ENCODE data around the gene POLA2. TPM values are rescaled to one million over a fixed set of nuclear protein-coding genes. Genes with fewer than 3 reads are reported as not detected.
"Not testable (repeated sequence)": the region's sequence is repeated elsewhere in the genome, so short reads cannot be mapped to it uniquely, and the experiment has no call there.

Gene POLA2
- total and polyA plus RNA-seq, 2 donors (not counting 3 experiments of a cell fraction or from before 2014, with no cell fraction given) = 24.0 to 30.0 TPM

DNA sequence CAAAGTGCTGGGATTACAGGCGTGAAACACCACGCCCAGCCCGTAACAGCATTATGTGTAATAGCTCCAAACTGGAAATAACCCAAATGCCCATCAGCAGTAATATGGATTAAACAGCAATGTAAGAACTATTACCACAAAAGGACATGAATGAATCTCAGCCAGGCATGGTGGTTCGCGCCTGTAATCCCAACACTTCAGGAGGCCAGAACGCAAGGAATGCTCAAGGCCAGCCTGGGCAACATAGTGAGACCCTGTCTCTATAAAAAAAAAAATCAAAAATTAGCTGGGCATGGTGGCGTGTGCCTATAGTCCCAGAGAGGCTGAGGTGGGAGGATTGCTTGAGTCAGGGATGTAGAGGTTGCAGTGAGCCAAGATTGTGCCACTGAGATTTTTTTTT, 68.8 kb downstream of the POLA2 start:
- no peak overlapping the region for H3K4me3 ChIP-seq (replicated peaks in 1 of 3; ENCODE audit: insufficient read depth in 1 of 3, low read depth in 1 of 3, low read length in 3 of 3)
- H3K9ac ChIP-seq (replicated peaks; ENCODE audit: extremely low read depth, insufficient read depth, low read length) = no peak overlapping the region
- H3K27me3 ChIP-seq (ENCODE audit: control insufficient read depth in 2 of 2, insufficient read depth in 2 of 2, low read length in 2 of 2) = no peaks in the 10 kb centered on the region
- DNase-seq (ENCODE audit: low read depth, low spot score) = no peak
- FAIRE-seq = no peak
- H3K27ac ChIP-seq (ENCODE audit: insufficient read depth, low read depth, low read length) = no peak overlapping the region
- POLR2A ChIA-PET = interaction anchor here (0.7 to 1.7 kb wide), 5 partner anchors 13 to 264 kb away, joined by 3 to 12 read pairs (median 4); partner anchors contain the start of gene CDC42EP2
- intact Hi-C loops (cut with micrococcal nuclease) (loop anchor here (1.0 to 5.0 kb wide), 4 partner anchors 15 to 123 kb away; no protein-coding TSS in a partner anchor), dilution Hi-C loops (cut with MboI; ENCODE audit: extremely low pct_ligation_motif_present, low sequenced_read_pairs) (no loop called here)
- CTCF ChIA-PET = interaction anchor here (0.6 to 11.0 kb wide), 32 partner anchors 8 to 235 kb away, joined by 3 to 473 read pairs (median 6); partner anchors contain the start of genes CAPN1, CDC42EP2 and POLA2
- BruUV-seq (replicated peaks) = no TSS peak
- H3K4me1 ChIP-seq (ENCODE audit: control insufficient read depth, extremely low read depth, insufficient read depth, low read length) = peaks cover 20% of the 10 kb centered on the region
- H4K20me1 ChIP-seq (replicated peaks; ENCODE audit: control insufficient read depth, extremely low read depth, insufficient read depth, low read length) = no peaks in the 10 kb centered on the region
- TF ChIP-seq POLR2AphosphoS5 (IDR thresholded peaks at IDR 0.05; ENCODE audit: insufficient read depth, low read depth, low read length) (no peak), MYC (IDR thresholded peaks at IDR 0.05; ENCODE audit: low read depth, low read length) (no peak), POLR2A (IDR thresholded peaks at IDR 0.05; ENCODE audit: low read depth, low read length) (no peak), JUN (IDR thresholded peaks at IDR 0.05; ENCODE audit: borderline replicate concordance, insufficient read depth, insufficient read length, low read depth) (no peak), CTCF (IDR thresholded peaks at IDR 0.05; ENCODE audit: extremely low read depth in 1 of 2, insufficient read depth in 1 of 2, low read depth in 1 of 2, low read length in 2 of 2) (no peak), FOS (IDR thresholded peaks at IDR 0.05; ENCODE audit: borderline replicate concordance, insufficient read depth, low read length) (no peak), GATA2 (IDR thresholded peaks at IDR 0.05; ENCODE audit: insufficient read depth, insufficient read length, low read depth, low read length) (no peak), EZH2 (IDR thresholded peaks at IDR 0.05; ENCODE audit: borderline replicate concordance, low read depth, low read length, severe bottlenecking) (no peak)
- TF ChIP-seq, protein P1, sequence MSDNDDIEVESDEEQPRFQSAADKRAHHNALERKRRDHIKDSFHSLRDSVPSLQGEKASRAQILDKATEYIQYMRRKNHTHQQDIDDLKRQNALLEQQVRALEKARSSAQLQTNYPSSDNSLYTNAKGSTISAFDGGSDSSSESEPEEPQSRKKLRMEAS (IDR thresholded peaks at IDR 0.05; ENCODE audit: insufficient read depth, insufficient read length) = no peak
- H3K36me3 ChIP-seq (ENCODE audit: control insufficient read depth in 2 of 2, extremely low read depth in 1 of 2, insufficient read depth in 2 of 2, low read length in 2 of 2) = no peaks in the 10 kb centered on the region
- peaks cover 19% of the 10 kb centered on the region for H3K79me2 ChIP-seq (ENCODE audit: control insufficient read depth, insufficient read depth, low read length)
- H3K9me3 ChIP-seq (replicated peaks; ENCODE audit: control insufficient read depth, insufficient read depth, low read length) = no peaks in the 10 kb centered on the region
- H3K9me1 ChIP-seq (replicated peaks; ENCODE audit: control insufficient read depth, extremely low read depth, insufficient read depth, low read length) = no peaks in the 10 kb centered on the region
- no peak overlapping the region for H2AFZ ChIP-seq (ENCODE audit: low read depth, low read length)
- no peak overlapping the region for H3K4me2 ChIP-seq (ENCODE audit: insufficient read depth, low read length)

DNA sequence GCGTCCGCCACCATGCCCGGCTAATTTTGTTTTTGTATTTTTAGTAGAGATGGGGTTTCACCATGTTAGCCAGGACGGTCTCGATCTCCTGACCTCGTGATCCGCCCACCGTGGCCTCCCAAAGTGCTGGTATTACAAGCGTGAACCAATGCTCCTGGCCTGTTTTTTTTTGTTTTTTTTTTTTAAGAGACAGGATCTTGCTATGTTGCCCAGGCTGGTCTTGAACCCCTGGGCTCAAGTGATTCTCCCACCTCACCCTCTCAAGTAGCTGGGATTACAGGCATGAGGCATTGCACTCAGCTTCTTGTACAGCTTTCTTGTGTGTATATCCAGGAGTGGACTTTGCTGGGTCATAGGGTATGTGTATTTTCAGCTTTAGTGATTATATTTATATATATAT, 70.8 kb downstream of the POLA2 start:
- not testable (repeated sequence) for FAIRE-seq; DNase-seq (ENCODE audit: low read depth, low spot score); H3K36me3 ChIP-seq (ENCODE audit: control insufficient read depth in 2 of 2, extremely low read depth in 1 of 2, insufficient read depth in 2 of 2, low read length in 2 of 2)

More for the DNA sequence above, 70.8 kb downstream of the POLA2 start:
- H2AFZ ChIP-seq (ENCODE audit: low read depth, low read length); BruUV-seq (replicated peaks); H3K9ac ChIP-seq (replicated peaks; ENCODE audit: extremely low read depth, insufficient read depth, low read length); H3K27ac ChIP-seq (ENCODE audit: insufficient read depth, low read depth, low read length); H3K4me3 ChIP-seq (replicated peaks in 1 of 3; ENCODE audit: insufficient read depth in 1 of 3, low read depth in 1 of 3, low read length in 3 of 3); H3K27me3 ChIP-seq (ENCODE audit: control insufficient read depth in 2 of 2, insufficient read depth in 2 of 2, low read length in 2 of 2); H3K9me1 ChIP-seq (replicated peaks; ENCODE audit: control insufficient read depth, extremely low read depth, insufficient read depth, low read length); H3K4me2 ChIP-seq (ENCODE audit: insufficient read depth, low read length); H4K20me1 ChIP-seq (replicated peaks; ENCODE audit: control insufficient read depth, extremely low read depth, insufficient read depth, low read length); dilution Hi-C loops (cut with MboI; ENCODE audit: extremely low pct_ligation_motif_present, low sequenced_read_pairs); H3K9me3 ChIP-seq (replicated peaks; ENCODE audit: control insufficient read depth, insufficient read depth, low read length): not testable (repeated sequence)
- POLR2A ChIA-PET = interaction anchor here (1.3 to 1.6 kb wide), 2 partner anchors 18 to 71 kb away, joined by 6 read pairs; partner anchors contain the start of genes CDC42EP2 and POLA2
- intact Hi-C loops (cut with micrococcal nuclease) = loop anchor here (5.0 kb wide), 1 partner anchor 125 kb away; no protein-coding TSS in a partner anchor
- peaks cover 20% of the 10 kb centered on the region for H3K4me1 ChIP-seq (ENCODE audit: control insufficient read depth, extremely low read depth, insufficient read depth, low read length)
- peaks cover 36% of the 10 kb centered on the region for H3K79me2 ChIP-seq (ENCODE audit: control insufficient read depth, insufficient read depth, low read length)
- CTCF ChIA-PET = interaction anchor here (0.7 to 11.0 kb wide), 7 partner anchors 14 to 178 kb away, joined by 3 to 473 read pairs (median 5); partner anchors contain the start of gene CDC42EP2

Data from endothelial cell of umbilical vein (primary cell).